H1 (cell line): ENCODE results near the gene CREB3L4. TPM values are rescaled to one million over a fixed set of nuclear protein-coding genes. Genes with fewer than 3 reads are reported as not detected.

Experiments used
- CTCF ChIA-PET: fragments of 300-600 bp; sonication (Branson Sonifier 250); formaldehyde crosslinking; loops from one replicate; lab custom pipeline; 2021; ENCODE audit not compliant: partially characterized antibody; lab: Charles Lee
- POLR2A ChIA-PET: fragments of 300-600 bp; sonication (Branson Sonifier 250); formaldehyde crosslinking; loops from one replicate; lab custom pipeline; 2021; ENCODE audit warnings: inconsistent platforms; ENCODE audit not compliant: partially characterized antibody; lab: Charles Lee
- DNase-seq, 2 experiments: peaks; one replicate each; pipeline versions ENCODE4 v3.0.0 to v3.0.0-alpha.2; 2010 to 2022; ENCODE audit warnings: low spot score in 2 of 2, low read depth in 1 of 2, mixed read lengths in 1 of 2
- FAIRE-seq: peaks from 2 replicates; lab custom pipeline; 2011; peaks lifted over from hg19 to GRCh38; lab: Jason Lieb, UNC
- H2AFZ ChIP-seq: 2 replicates; pipeline ENCODE4 v1.8.1; 2012; ENCODE audit warnings: low read length, inconsistent platforms
- H2AK5ac ChIP-seq: 2 replicates; pipeline ENCODE4 v1.6.1; 2013; ENCODE audit warnings: low read depth, low read length
- H2BK120ac ChIP-seq: replicated peaks from 2 replicates; pipeline ENCODE3; 2013; ENCODE audit warnings: low read depth, low read length, inconsistent platforms
- H2BK12ac ChIP-seq: 2 replicates; pipeline ENCODE4 v1.6.1; 2013; ENCODE audit warnings: low read depth, low read length
- H2BK15ac ChIP-seq: 2 replicates; pipeline ENCODE4 v1.6.1; 2013; ENCODE audit warnings: low read length
- H2BK20ac ChIP-seq: 2 replicates; pipeline ENCODE4 v1.6.1; 2013; ENCODE audit warnings: low read length
- H2BK5ac ChIP-seq: 2 replicates; pipeline ENCODE4 v1.6.1; 2013; ENCODE audit warnings: low read depth, low read length
- H3K14ac ChIP-seq: 2 replicates; pipeline ENCODE4 v1.6.1; 2013; ENCODE audit warnings: inconsistent platforms; ENCODE audit not compliant: insufficient read length
- H3K18ac ChIP-seq: 2 replicates; pipeline ENCODE4 v1.6.1; 2013; ENCODE audit warnings: low read length; ENCODE audit errors: extremely low read depth
- H3K23ac ChIP-seq: 2 replicates; pipeline ENCODE4 v1.6.1; 2013; ENCODE audit warnings: inconsistent platforms; ENCODE audit not compliant: insufficient read length
- H3K23me2 ChIP-seq: 2 replicates; pipeline ENCODE4 v1.6.1; 2013; ENCODE audit warnings: low read depth, low read length
- H3K27ac ChIP-seq: 2 replicates; pipeline ENCODE4 v1.6.1; 2011; ENCODE audit warnings: low read depth, low read length, inconsistent platforms
- H3K27me3 ChIP-seq, 4 experiments: replicated peaks in 1 of 4; 1 replicate in 1 of 4; 2 replicates in 3 of 4; pipeline versions ENCODE4 v1.6.1 to v1.8.1; 2011 to 2013; ENCODE audit warnings: low read length in 3 of 4, mild to moderate bottlenecking in 3 of 4, inconsistent platforms in 2 of 4, mixed read lengths in 2 of 4, moderate library complexity in 1 of 4; ENCODE audit not compliant: control insufficient read depth in 3 of 4, insufficient read depth in 3 of 4; ENCODE audit errors: extremely low read depth in 1 of 4
- H3K36me3 ChIP-seq, 4 experiments: 2 replicates each; pipeline versions ENCODE4 v1.6.1 to v1.8.1; 2011 to 2013; ENCODE audit warnings: mild to moderate bottlenecking in 4 of 4, low read length in 3 of 4, moderate library complexity in 2 of 4, control low read depth in 1 of 4, inconsistent platforms in 1 of 4; ENCODE audit not compliant: insufficient read depth in 4 of 4, control insufficient read depth in 2 of 4
- H3K4ac ChIP-seq: replicated peaks from 2 replicates; pipeline ENCODE3; 2013; ENCODE audit warnings: low read length, low read depth, mixed read lengths, inconsistent platforms; ENCODE audit not compliant: insufficient read length
- H3K4me1 ChIP-seq, 4 experiments: replicated peaks in 1 of 4; 1 replicate in 1 of 4; 2 replicates in 3 of 4; pipeline versions ENCODE4 v1.6.1 to v1.8.1; 2011 to 2013; ENCODE audit warnings: low read length in 3 of 4, inconsistent platforms in 2 of 4, mixed read lengths in 1 of 4; ENCODE audit not compliant: insufficient read depth in 4 of 4, control insufficient read depth in 3 of 4
- H3K4me2 ChIP-seq, 2 experiments: 2 replicates each; pipeline versions ENCODE4 v1.6.1 to v1.8.1; 2011 to 2013; ENCODE audit warnings: low read depth in 2 of 2, low read length in 2 of 2, control low read depth in 1 of 2, inconsistent platforms in 1 of 2, mild to moderate bottlenecking in 1 of 2; ENCODE audit not compliant: insufficient read depth in 1 of 2
- H3K4me3 ChIP-seq, 4 experiments: fragments of 200-600, 300-600 bp in 1 of 4; sonication (generic), shearing (Covaris generic), sonication (Bioruptor Twin) in 1 of 4; 2 replicates each; pipeline versions ENCODE4 v1.5.1 to v1.8.1; 2011 to 2016; ENCODE audit warnings: low read length in 4 of 4, low read depth in 3 of 4, control low read depth in 2 of 4, inconsistent platforms in 2 of 4, mild to moderate bottlenecking in 2 of 4, mixed read lengths in 1 of 4, moderate library complexity in 1 of 4; ENCODE audit not compliant: insufficient read depth in 2 of 4; ENCODE audit errors: extremely low read depth in 1 of 4
- H3K56ac ChIP-seq: replicated peaks from 2 replicates; pipeline ENCODE3; 2013; ENCODE audit warnings: low read depth, mild to moderate bottlenecking, mixed read lengths, low read length, inconsistent platforms; ENCODE audit not compliant: insufficient read length
- H3K79me1 ChIP-seq: 2 replicates; pipeline ENCODE4 v1.6.1; 2013; ENCODE audit warnings: low read depth, low read length, control low read depth
- H3K79me2 ChIP-seq, 2 experiments: 2 replicates each; pipeline versions ENCODE4 v1.6.1 to v1.8.1; 2012 to 2013; ENCODE audit warnings: low read length in 2 of 2, mild to moderate bottlenecking in 2 of 2, inconsistent platforms in 1 of 2; ENCODE audit not compliant: insufficient read depth in 2 of 2, control insufficient read depth in 1 of 2
- H3K9ac ChIP-seq, 4 experiments: replicated peaks in 1 of 4; 1 replicate in 1 of 4; 2 replicates in 3 of 4; pipeline versions ENCODE4 v1.6.1 to v1.8.1; 2011 to 2013; ENCODE audit warnings: low read depth in 3 of 4, low read length in 3 of 4, control low read depth in 2 of 4, mild to moderate bottlenecking in 2 of 4, moderate library complexity in 2 of 4, inconsistent platforms in 1 of 4; ENCODE audit errors: extremely low read depth in 1 of 4
- H3K9me3 ChIP-seq, 2 experiments: 2 replicates each; pipeline versions ENCODE4 v1.6.1 to v1.8.1; 2012 to 2013; ENCODE audit warnings: mild to moderate bottlenecking in 2 of 2, moderate library complexity in 2 of 2, control low read depth in 1 of 2, inconsistent platforms in 1 of 2, low read depth in 1 of 2, low read length in 1 of 2, mixed read lengths in 1 of 2; ENCODE audit not compliant: insufficient read depth in 2 of 2
- H4K20me1 ChIP-seq, 2 experiments: replicated peaks in 1 of 2; 2 replicates each; pipeline versions ENCODE3 to v1.8.1; 2011 to 2013; ENCODE audit warnings: inconsistent platforms in 2 of 2, low read length in 2 of 2, mild to moderate bottlenecking in 1 of 2; ENCODE audit not compliant: insufficient read depth in 2 of 2, control insufficient read depth in 1 of 2
- H4K5ac ChIP-seq: 2 replicates; pipeline ENCODE4 v1.6.1; 2013; ENCODE audit warnings: low read length, low read depth, mixed read lengths, inconsistent platforms; ENCODE audit not compliant: insufficient read length
- H4K8ac ChIP-seq: 2 replicates; pipeline ENCODE4 v1.8.0; 2013; ENCODE audit warnings: mild to moderate bottlenecking, moderate library complexity, low read length, inconsistent platforms; ENCODE audit not compliant: insufficient read depth; ENCODE audit errors: extremely low read depth
- H4K91ac ChIP-seq: replicated peaks from 2 replicates; pipeline ENCODE3; 2013; ENCODE audit warnings: low read length, mixed read lengths, inconsistent platforms; ENCODE audit not compliant: insufficient read length
- EGR1 ChIP-seq: IDR thresholded peaks from 2 replicates; pipeline ENCODE4 v1.6.1; 2011; ENCODE audit warnings: low read depth, low read length, borderline replicate concordance
- EZH2 ChIP-seq: fragments of 200-600 bp; sonication (generic); IDR thresholded peaks from 2 replicates; pipeline ENCODE4 v1.7.1; 2012; ENCODE audit warnings: low read depth, mild to moderate bottlenecking, moderate library complexity, low read length, inconsistent platforms; ENCODE audit not compliant: severe bottlenecking
- HDAC2 ChIP-seq, 2 experiments: fragments of 300-600 bp in 1 of 2; sonication (generic) in 1 of 2; IDR thresholded peaks; 2 replicates each; pipeline ENCODE4 v1.6.1; 2011 to 2012; ENCODE audit warnings: low read depth in 2 of 2, low read length in 2 of 2, mild to moderate bottlenecking in 2 of 2, moderate library complexity in 2 of 2, borderline replicate concordance in 1 of 2, inconsistent platforms in 1 of 2
- HDAC6 ChIP-seq: IDR thresholded peaks from one replicate; pipeline ENCODE4 v1.7.1; 2012; ENCODE audit warnings: low read depth, mild to moderate bottlenecking, inconsistent platforms, low read length, moderate library complexity
- JUN ChIP-seq: IDR thresholded peaks from 2 replicates; pipeline ENCODE4 v1.6.1; 2011; ENCODE audit warnings: low read depth, mild to moderate bottlenecking, improper control_type of control experiment, low read length
- JUND ChIP-seq: IDR thresholded peaks from 2 replicates; pipeline ENCODE4 v1.6.1; 2011; ENCODE audit warnings: mild to moderate bottlenecking, improper control_type of control experiment, low read length
- SAP30 ChIP-seq: fragments of 300-600 bp; sonication (generic); IDR thresholded peaks from 2 replicates; pipeline ENCODE4 v1.7.1; 2012; ENCODE audit warnings: low read length, moderate library complexity, mild to moderate bottlenecking, inconsistent platforms; ENCODE audit not compliant: insufficient read depth, insufficient replicate concordance
- SRF ChIP-seq: IDR thresholded peaks from 2 replicates; pipeline ENCODE4 v1.6.1; 2011; ENCODE audit warnings: mild to moderate bottlenecking, low read depth, low read length, moderate library complexity
- TBP ChIP-seq: IDR thresholded peaks from 2 replicates; pipeline ENCODE4 v1.6.1; 2011; ENCODE audit warnings: low read depth, low read length, improper control_type of control experiment
- TCF12 ChIP-seq: IDR thresholded peaks from 2 replicates; pipeline ENCODE4 v1.6.1; 2011; ENCODE audit warnings: low read depth, mild to moderate bottlenecking, low read length
- YY1 ChIP-seq: IDR thresholded peaks from 2 replicates; pipeline ENCODE4 v1.6.1; 2011; ENCODE audit warnings: low read depth, mild to moderate bottlenecking, low read length
- WGBS, 2 experiments: shearing (Covaris generic) in 1 of 2; methylation state at CpG; one replicate each; pipeline versions ENCODE4 v1.1.6 to v1.1.7; 2013 to 2015; ENCODE audit warnings: low lambda C conversion rate in 2 of 2, mixed read lengths in 2 of 2, inconsistent platforms in 1 of 2, low coverage in 1 of 2, missing lambda C conversion rate in 1 of 2; ENCODE audit not compliant: insufficient replicate concordance in 2 of 2, insufficient coverage in 1 of 2, insufficient read length in 1 of 2; ENCODE audit errors: extremely low coverage in 1 of 2, missing lambda C conversion rate in 1 of 2; 5-methylcytosine and 5-hydroxymethylcytosine counted together
- polyA plus RNA-seq, 7 experiments: library from polyadenylated mRNA; depleted of rRNA in 3 of 7; stranded (reverse) in 5 of 7; unstranded in 2 of 7; fragments of >200 nt in 5 of 7; fragments of 200-250 nt in 2 of 7; gene quantifications; 1 replicate in 5 of 7; 2 replicates in 1 of 7; 4 replicates in 1 of 7; pipeline versions ENCODE4 v1.2.1 to v1.2.3, GENCODE V29; 2011 to 2013; ENCODE audit warnings: missing spikeins in 2 of 7, mixed read lengths in 2 of 7
- total RNA-seq: library from RNA; stranded (reverse); fragmentation: NEBNext Ultra II Directional; extraction: Animal tissue kit (Norgen Biotek cat#: 25700); gene quantifications from 2 replicates; pipeline ENCODE4 v1.2.1, GENCODE V29; 2021

The CREB3L4 gene
- total and polyA plus RNA-seq, 2 of the 8 experiments (the other 6 are each of a cell fraction or from before 2014, with no cell fraction given), result 34.4 to 54.0 TPM

- peaks cover 0 to 8% (median 3%) of the 10 kb centered on the region in 4 experiments; a peak in 4 of 7 replicates for H3K4me1 ChIP-seq
- H2AK5ac ChIP-seq, result no peak overlapping the region
- no peak overlapping the region for H2AFZ ChIP-seq
- H3K56ac ChIP-seq, result no peak overlapping the region
- POLR2A ChIA-PET, result interaction anchor here (0.6 to 13.2 kb wide), 13 partner anchors 7 to 440 kb away, joined by 3 to 454 read pairs (median 7); partner anchors contain the start of genes CREB3L4, CRTC2, JTB and RAB13
- no peak overlapping the region for H3K9ac ChIP-seq
- H4K8ac ChIP-seq, result no peak overlapping the region
- H4K91ac ChIP-seq, result no peak overlapping the region
- peaks cover 0 to 8% of the 10 kb centered on the region in 2 experiments for H4K20me1 ChIP-seq
- H3K27me3 ChIP-seq, result no peaks in the 10 kb centered on the region
- DNase-seq (no peak), FAIRE-seq (no peak)
- H3K4me3 ChIP-seq, result no peak overlapping the region
- peaks cover 0 to 3% of the 10 kb centered on the region in 2 experiments; a peak in 1 of 4 replicates for H3K9me3 ChIP-seq
- no peak overlapping the region for H3K23ac ChIP-seq
- H2BK5ac ChIP-seq, result no peak overlapping the region
- no peak overlapping the region for H3K27ac ChIP-seq
- H2BK15ac ChIP-seq, result no peak overlapping the region
- peaks cover 9% of the 10 kb centered on the region for H3K23me2 ChIP-seq
- 96% methylated on average over 3 of the region's 3 CpGs; no CpG with 5 or more reads in 1 of the 2 experiments for WGBS, 2 experiments
- no peak overlapping the region for H3K18ac ChIP-seq
- H3K36me3 ChIP-seq, result peaks cover 14 to 45% (median 28%) of the 10 kb centered on the region in 4 experiments
- peaks cover 0 to 19% of the 10 kb centered on the region in 2 experiments; a peak in 3 of 4 replicates for H3K79me2 ChIP-seq
- H2BK120ac ChIP-seq, result no peak overlapping the region
- no peak overlapping the region for H3K4ac ChIP-seq
- CTCF ChIA-PET, result interaction anchor here (1.2 to 1.4 kb wide), 2 partner anchors 9 to 151 kb away, joined by 3 to 5 read pairs; partner anchors contain the start of gene RAB13
- H2BK12ac ChIP-seq, result no peak overlapping the region
- H2BK20ac ChIP-seq, result no peak overlapping the region
- H3K79me1 ChIP-seq, result no peaks in the 10 kb centered on the region
- H4K5ac ChIP-seq, result no peak overlapping the region
- TF ChIP-seq EGR1 (no peak), SAP30 (no peak), JUN (no peak), HDAC2 (IDR thresholded peaks at IDR 0.05; ENCODE audit: borderline replicate concordance in 1 of 2, low read depth in 2 of 2, low read length in 2 of 2) (no peak), TBP (no peak), YY1 (no peak), TCF12 (no peak), HDAC6 (no peak), JUND (no peak), SRF (no peak), EZH2 (no peak)
- H3K4me2 ChIP-seq, result no peak overlapping the region
- no peak overlapping the region for H3K14ac ChIP-seq
Observed at GRCh38 chr1:153995202-153995601, 27.5 kb downstream of the CREB3L4 start.
